Psoas muscle (tissue), 8 donors: ENCODE measurements around the gene FGF1. TPM values are rescaled to one million over a fixed set of nuclear protein-coding genes. Genes with fewer than 3 reads are reported as not detected.

Experiments used
- ATAC-seq, 4 donors: fragments of 200-7000 bp; cut with Tn5 transposase; one replicate each; pipeline ENCODE4 v1.9.1; 2020; ENCODE audit warnings: moderate library complexity in 3 of 4, mild to moderate bottlenecking in 2 of 4
- DNase-seq, 2 donors: peaks; one replicate each; pipeline ENCODE4 v3.0.0-alpha.2; 2020
- H3K27ac ChIP-seq: fragments of 200-600 bp; one replicate; pipeline ENCODE4 v1.8.0; 2022
- H3K27me3 ChIP-seq, 3 donors: fragments of 200-600 bp in 1 of 3; one replicate each; pipeline versions ENCODE4 v1.6.1 to v1.8.0; 2013 to 2022; ENCODE audit warnings: low read length in 2 of 3, mild to moderate bottlenecking in 2 of 3, moderate library complexity in 1 of 3; ENCODE audit not compliant: insufficient read depth in 3 of 3
- H3K36me3 ChIP-seq, 2 donors: fragments of 200-600 bp in 1 of 2; one replicate each; pipeline versions ENCODE4 v1.6.1 to v1.8.0; 2013 to 2022; ENCODE audit warnings: low read depth in 1 of 2, mild to moderate bottlenecking in 1 of 2, moderate library complexity in 1 of 2; ENCODE audit not compliant: insufficient read depth in 1 of 2
- H3K4me1 ChIP-seq: fragments of 200-600 bp; one replicate; pipeline ENCODE4 v1.8.0; 2022
- H3K4me3 ChIP-seq: fragments of 200-600 bp; one replicate; pipeline ENCODE4 v1.8.0; 2022; ENCODE audit warnings: mild to moderate bottlenecking
- H3K9me3 ChIP-seq: fragments of 200-600 bp; one replicate; pipeline ENCODE4 v1.8.0; 2022
- CTCF ChIP-seq: fragments of 200-600 bp; IDR thresholded peaks from one replicate; pipeline ENCODE4 v1.8.0; 2022; ENCODE audit warnings: antibody characterized with exemption
- WGBS, 3 donors: extraction: QIAGEN DNeasy Blood & Tissue Kit; methylation state at CpG; one replicate each; pipeline versions ENCODE4 v1.1.6 to v1.1.7; 2013; 5-methylcytosine and 5-hydroxymethylcytosine counted together
- intact Hi-C, 2 donors: fragments of 100-400 bp; cut with DNase I; formaldehyde crosslinking; loops; one replicate each; pipeline versions ENCODE4 v1.11.0 to v1.14.2; 2022
- polyA plus RNA-seq, 3 donors: library from polyadenylated mRNA; stranded (reverse); fragments of 200-250 nt; gene quantifications; one replicate each; pipeline ENCODE4 v1.2.3, GENCODE V29; 2013
- total RNA-seq, 4 donors: library from RNA; stranded (reverse); fragmentation: NEBNext Ultra II Directional in 2 of 4; extraction: Animal tissue kit (Norgen Biotek cat#: 25700) in 2 of 4; gene quantifications; one replicate each; pipeline versions ENCODE4 v1.2.1 to v1.2.4, GENCODE V29; 2021 to 2023
- donor health status: healthy with polysubstance abuse.
- donor health status: DM: no; HTN: no; CAD: no; lungs with moderate emphysema.
- donor health status: Bipolar disorder and iron deficiency.
- donor health status: healthy.
- donor health status: DM: yes; HTN: yes; CAD: no.
- donor health status: DM: no; HTN: no; CAD: no.
- donor health status: DM: no; HTN: no; CAD: no.
- donor health status: DM: yes; HTN: yes; CAD: no.

The FGF1 gene
- total and polyA plus RNA-seq, 7 donors = 0.34 to 7.1 (median 1.00) TPM

GRCh38 chr5:142698447-142699183, 12.7 kb upstream of the FGF1 start:
- Histone ChIP-seq H3K27ac (peak overlapping the region; percentile 80), H3K27me3 (no peaks in the 10 kb centered on the region), H3K4me3 (no peak overlapping the region), H3K4me1 (peaks cover 25% of the 10 kb centered on the region), H3K36me3 (no peaks in the 10 kb centered on the region), H3K9me3 (no peaks in the 10 kb centered on the region)
- TF ChIP-seq CTCF = no peak
- no peak for DNase-seq
- WGBS, 3 donors = 47 to 52% (median 52%) methylated on average over 9 of the region's 9 CpGs
- intact Hi-C loops = loop anchor here (1.0 to 5.0 kb wide), 5 partner anchors 43 to 548 kb away; no protein-coding TSS in a partner anchor
- ATAC-seq = peak in 1 of 4 donors; percentile 31

GRCh38 chr5:142697356-142698255, 11.7 kb upstream of the FGF1 start:
- WGBS, 3 donors = 7 to 12% (median 10%) methylated on average over 8 of the region's 8 CpGs
- H3K4me3 ChIP-seq = peak overlapping the region; percentile 5

GRCh38 chr5:142696379-142696778, 10.5 kb upstream of the FGF1 start:
- TF ChIP-seq CTCF = no peak
- DNase-seq = no peak
- no peak for ATAC-seq
- Histone ChIP-seq H3K9me3 (no peaks in the 10 kb centered on the region), H3K36me3 (no peaks in the 10 kb centered on the region), H3K4me1 (peaks cover 25% of the 10 kb centered on the region), H3K27me3 (no peaks in the 10 kb centered on the region), H3K4me3 (no peak overlapping the region), H3K27ac (peak overlapping the region; percentile 80)
- intact Hi-C loops = loop anchor here in 1 of 2 donors (5.0 kb wide), 1 partner anchor 84 kb away; no protein-coding TSS in a partner anchor
- WGBS, 3 donors = 52 to 63% (median 58%) methylated on average over 3 of the region's 3 CpGs

More at GRCh38 chr5:142697356-142698255, 11.7 kb upstream of the FGF1 start:
- ATAC-seq (peak; percentile 81 to 86 (median 86)), DNase-seq (peak; percentile 57 to 76)
- Histone ChIP-seq H3K36me3 (no peaks in the 10 kb centered on the region), H3K27ac (peak overlapping the region; percentile 80), H3K27me3 (no peaks in the 10 kb centered on the region), H3K4me1 (peaks cover 25% of the 10 kb centered on the region), H3K9me3 (no peaks in the 10 kb centered on the region)
- intact Hi-C loops = loop anchor here (2.0 to 5.0 kb wide), 4 partner anchors 43 to 547 kb away; no protein-coding TSS in a partner anchor
- no peak for TF ChIP-seq CTCF

GRCh38 chr5:142694092-142694856, 8.4 kb upstream of the FGF1 start:
- ATAC-seq (no peak), DNase-seq (no peak)
- no peaks in the 10 kb centered on the region for H3K9me3 ChIP-seq
- no peaks in the 10 kb centered on the region for H3K36me3 ChIP-seq
- WGBS, 3 donors = 85 to 97% (median 90%) methylated on average over 7 of the region's 7 CpGs
- H3K27ac ChIP-seq = no peak overlapping the region
- peaks cover 25% of the 10 kb centered on the region for H3K4me1 ChIP-seq
- no peak for TF ChIP-seq CTCF
- no peak overlapping the region for H3K4me3 ChIP-seq
- no peaks in the 10 kb centered on the region for H3K27me3 ChIP-seq
- intact Hi-C loops = no loop called here
